ENCODE data around the gene ACSF3. TPM values are rescaled to one million over a fixed set of nuclear protein-coding genes. Genes with fewer than 3 reads are reported as not detected.
"Not testable (repeated sequence)": the region's sequence is repeated elsewhere in the genome, so short reads cannot be mapped to it uniquely, and the experiment has no call there.

ACSF3 gene
- total RNA-seq, 1 donor from 2014 or later: 41.6 TPM

DNA sequence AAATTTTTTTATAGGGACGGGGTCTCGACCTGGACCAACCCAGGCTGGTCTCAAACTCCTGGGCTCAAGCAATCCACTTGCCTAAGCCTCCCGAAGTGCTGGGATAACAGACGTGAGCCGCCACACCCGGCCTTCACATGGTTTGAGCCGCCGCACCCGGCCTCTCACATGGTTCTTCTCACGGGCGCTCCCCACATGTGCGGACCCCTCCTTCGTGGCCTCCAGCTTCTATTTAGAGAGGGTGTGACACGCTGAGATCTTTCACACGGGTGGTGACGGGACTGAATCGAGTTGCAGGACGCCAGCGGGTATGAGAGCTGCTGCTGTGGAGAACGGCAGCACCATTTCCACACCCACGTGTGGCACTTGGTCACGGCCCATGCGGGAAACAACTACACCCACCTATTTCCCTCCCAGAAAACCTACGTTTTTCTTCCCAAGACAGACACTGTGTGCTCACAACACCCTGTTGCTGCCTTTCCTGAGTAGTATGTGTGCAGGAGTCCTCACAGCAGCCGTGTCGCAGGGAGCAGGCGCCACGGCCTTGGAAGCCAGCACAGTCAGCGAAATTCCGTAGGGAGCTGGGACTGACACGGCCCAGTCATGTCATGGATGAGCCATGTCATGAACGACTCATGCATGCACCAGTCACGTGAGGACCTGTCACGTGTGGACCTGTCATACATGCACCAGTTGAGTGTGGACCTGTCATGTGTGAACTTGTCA, 20.1 kb upstream of the ACSF3 start:
- Mint-ChIP-seq H3K9me3 (peaks cover 11% of the 10 kb centered on the region), H3K4me1 (no peaks in the 10 kb centered on the region), H3K27me3 (no peaks in the 10 kb centered on the region), H3K36me3 (ENCODE audit: low read depth) (no peaks in the 10 kb centered on the region), H3K27ac (no peak overlapping the region), H3K4me3 (no peak overlapping the region)
- DNase-seq: no peak
- intact Hi-C loops (cut with micrococcal nuclease): no loop called here

DNA sequence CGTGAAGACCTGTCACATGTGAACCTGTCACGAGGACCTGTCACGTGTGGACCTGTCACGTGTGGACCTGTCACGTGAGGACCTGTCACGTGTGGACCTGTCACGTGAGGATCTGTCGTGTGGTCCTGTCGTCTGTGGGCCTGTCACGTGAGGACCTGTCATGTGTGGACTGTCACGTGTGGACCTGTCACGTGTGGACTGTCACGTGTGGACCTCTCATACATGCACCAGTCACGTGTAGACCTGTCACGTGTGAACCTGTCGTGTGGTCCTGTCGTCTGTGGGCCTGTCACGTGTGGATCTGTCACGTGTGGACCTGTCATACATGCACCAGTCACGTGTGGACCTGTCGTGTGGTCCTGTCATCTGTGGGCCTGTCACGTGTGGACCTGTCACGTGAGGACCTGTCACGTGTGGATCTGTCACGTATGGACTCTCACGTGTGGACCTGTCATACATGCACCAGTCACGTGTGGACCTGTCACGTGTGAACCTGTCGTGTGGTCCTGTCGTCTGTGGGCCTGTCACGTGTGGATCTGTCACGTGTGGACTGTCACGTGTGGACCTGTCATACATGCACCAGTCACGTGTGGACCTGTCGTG, 19.5 kb upstream of the ACSF3 start:
- H3K4me1 Mint-ChIP-seq; DNase-seq; intact Hi-C loops (cut with micrococcal nuclease); H3K36me3 Mint-ChIP-seq (ENCODE audit: low read depth); H3K27me3 Mint-ChIP-seq; H3K27ac Mint-ChIP-seq; H3K4me3 Mint-ChIP-seq: not testable (repeated sequence)
- H3K9me3 Mint-ChIP-seq: peaks cover 11% of the 10 kb centered on the region

DNA sequence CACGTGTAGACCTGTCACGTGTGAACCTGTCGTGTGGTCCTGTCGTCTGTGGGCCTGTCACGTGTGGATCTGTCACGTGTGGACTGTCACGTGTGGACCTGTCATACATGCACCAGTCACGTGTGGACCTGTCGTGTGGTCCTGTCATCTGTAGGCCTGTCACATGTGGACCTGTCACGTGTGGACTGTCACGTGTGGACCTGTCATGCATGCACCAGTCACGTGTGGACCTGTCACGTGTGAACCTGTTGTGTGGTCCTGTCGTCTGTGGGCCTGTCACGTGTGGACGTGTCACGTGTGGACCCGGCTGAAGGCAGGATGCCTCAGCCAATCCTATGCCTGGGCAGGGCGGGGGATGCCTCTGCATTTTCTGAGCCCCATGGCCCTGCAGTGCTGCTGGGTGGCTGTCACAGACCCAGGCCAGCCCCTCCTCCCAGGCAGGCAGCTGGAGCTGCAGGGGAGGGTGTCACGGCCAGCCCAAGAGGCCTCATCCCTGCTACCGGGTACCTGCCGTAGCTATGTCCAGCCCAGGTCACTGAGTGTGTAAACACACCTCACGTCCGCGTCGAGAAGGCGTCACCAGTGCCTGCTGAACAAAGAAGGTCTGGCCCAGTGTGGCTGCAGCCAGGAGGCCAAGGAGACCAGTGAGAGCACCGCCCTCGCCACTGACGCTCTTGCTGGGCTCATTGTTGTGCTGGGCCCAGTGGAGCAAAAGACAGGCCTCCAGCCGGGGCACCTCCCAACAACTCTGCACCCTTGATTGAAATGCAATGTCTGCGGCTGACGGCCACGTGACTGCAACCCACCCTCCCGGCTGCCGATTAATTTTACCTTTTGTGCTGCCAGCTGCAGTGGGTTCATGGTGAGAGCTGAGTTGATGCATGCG, 18.6 kb upstream of the ACSF3 start:
- no peaks in the 10 kb centered on the region for H3K27me3 Mint-ChIP-seq
- H3K4me3 Mint-ChIP-seq: no peak overlapping the region
- H3K27ac Mint-ChIP-seq: no peak overlapping the region
- H3K9me3 Mint-ChIP-seq: peaks cover 11% of the 10 kb centered on the region
- H3K4me1 Mint-ChIP-seq: no peaks in the 10 kb centered on the region
- intact Hi-C loops (cut with micrococcal nuclease): no loop called here
- no peak for DNase-seq
- H3K36me3 Mint-ChIP-seq (ENCODE audit: low read depth): no peaks in the 10 kb centered on the region

DNA sequence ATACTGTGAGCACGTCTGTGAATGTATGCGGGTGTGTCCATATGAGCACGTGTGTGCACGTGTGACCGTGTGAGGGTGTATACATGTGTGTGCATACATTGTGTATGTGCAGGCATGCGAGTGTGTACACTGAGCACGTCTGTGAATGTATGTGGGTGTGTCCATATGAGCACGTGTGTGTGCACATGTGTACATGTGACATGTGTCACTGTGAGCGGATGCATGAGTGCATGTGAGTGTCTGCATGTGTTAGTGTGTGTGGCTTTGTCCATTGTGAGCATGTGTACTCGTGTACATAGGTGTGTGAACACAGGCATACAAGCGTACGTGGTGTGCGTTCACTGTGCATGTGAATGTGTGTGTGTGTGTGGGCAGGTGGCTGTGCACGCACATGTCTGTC, 17.5 kb upstream of the ACSF3 start:
- H3K36me3 Mint-ChIP-seq (ENCODE audit: low read depth): no peaks in the 10 kb centered on the region
- DNase-seq: no peak
- intact Hi-C loops (cut with micrococcal nuclease): no loop called here
- no peaks in the 10 kb centered on the region for H3K4me1 Mint-ChIP-seq
- peaks cover 11% of the 10 kb centered on the region for H3K9me3 Mint-ChIP-seq
- no peak overlapping the region for H3K27ac Mint-ChIP-seq
- H3K27me3 Mint-ChIP-seq: no peaks in the 10 kb centered on the region
- no peak overlapping the region for H3K4me3 Mint-ChIP-seq

DNA sequence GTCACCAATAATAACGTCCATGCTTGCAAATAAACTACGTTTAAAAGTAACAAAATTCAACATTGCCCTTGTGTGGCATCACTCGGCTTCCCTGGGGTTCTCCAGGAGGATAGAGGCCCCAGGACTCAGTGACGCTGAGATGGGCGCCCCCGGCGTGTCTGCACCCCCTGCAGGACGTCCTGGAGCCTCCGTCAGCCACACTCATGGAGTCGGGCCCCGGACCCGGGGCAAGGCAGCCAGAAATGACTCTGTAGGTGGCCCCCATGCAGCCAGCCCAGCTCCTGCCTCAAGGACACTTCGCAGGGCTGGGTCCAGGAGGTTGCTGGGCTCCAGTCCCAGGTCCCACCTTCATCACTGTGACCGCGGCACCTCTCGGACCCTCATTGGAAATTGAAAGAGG, 16.6 kb upstream of the ACSF3 start:
- DNase-seq: no peak
- Mint-ChIP-seq H3K4me3 (no peak overlapping the region), H3K9me3 (peaks cover 11% of the 10 kb centered on the region), H3K27ac (no peak overlapping the region), H3K4me1 (no peaks in the 10 kb centered on the region), H3K27me3 (no peaks in the 10 kb centered on the region), H3K36me3 (ENCODE audit: low read depth) (no peaks in the 10 kb centered on the region)
- intact Hi-C loops (cut with micrococcal nuclease): no loop called here

DNA sequence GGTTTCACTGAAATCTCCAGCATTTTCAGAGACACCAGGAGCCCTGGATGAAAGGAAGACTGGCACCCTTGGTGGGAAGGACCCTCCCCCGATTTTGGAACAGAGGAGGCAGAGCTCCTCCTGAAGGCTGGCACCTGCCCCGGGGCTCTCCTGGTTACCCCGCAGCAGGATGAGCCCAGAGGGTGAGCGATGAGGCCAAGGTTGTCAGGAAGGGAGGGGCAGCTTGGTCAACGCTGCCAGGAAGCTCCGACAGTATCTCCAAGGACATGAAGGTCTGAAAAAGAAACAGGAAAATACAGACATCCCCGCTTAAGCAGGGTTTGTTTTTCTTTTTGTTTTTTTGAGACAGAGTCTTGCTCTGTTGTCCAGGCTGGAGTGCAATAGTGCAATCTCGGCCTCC, 15.5 kb upstream of the ACSF3 start:
- no peaks in the 10 kb centered on the region for H3K36me3 Mint-ChIP-seq (ENCODE audit: low read depth)
- intact Hi-C loops (cut with micrococcal nuclease): no loop called here
- H3K27ac Mint-ChIP-seq: no peak overlapping the region
- no peak for DNase-seq
- H3K9me3 Mint-ChIP-seq: peaks cover 11% of the 10 kb centered on the region
- no peak overlapping the region for H3K4me3 Mint-ChIP-seq
- no peaks in the 10 kb centered on the region for H3K4me1 Mint-ChIP-seq
- H3K27me3 Mint-ChIP-seq: no peaks in the 10 kb centered on the region

DNA sequence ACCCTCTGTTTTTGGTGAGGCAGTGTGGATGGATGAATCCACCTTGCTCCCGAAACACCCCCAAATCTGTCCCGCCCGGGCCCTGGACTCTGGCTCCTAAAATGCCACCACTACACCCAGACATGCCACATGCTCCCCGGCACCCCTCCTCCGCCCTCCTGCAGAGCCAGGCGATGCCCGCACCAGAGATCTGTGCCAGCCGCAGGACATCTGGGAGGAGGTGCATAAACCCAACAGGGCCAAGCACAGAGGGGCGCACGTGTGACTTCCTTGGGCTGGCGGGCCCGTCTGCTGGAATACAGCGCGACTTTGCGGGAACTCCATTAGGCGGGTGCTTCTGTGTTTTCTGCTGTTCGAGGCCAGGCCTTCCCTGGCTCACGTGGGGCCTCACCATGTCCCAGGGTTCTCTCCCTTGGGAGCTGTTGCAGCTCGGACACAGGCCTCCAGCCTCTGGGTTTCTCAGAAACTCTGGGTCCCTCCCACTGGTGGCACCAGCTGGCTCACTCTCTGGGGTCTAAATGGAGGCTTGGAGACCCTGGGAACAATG, 14.1 kb upstream of the ACSF3 start:
- H3K9me3 Mint-ChIP-seq: peaks cover 11% of the 10 kb centered on the region
- no peak for DNase-seq
- no peak overlapping the region for H3K27ac Mint-ChIP-seq
- no peaks in the 10 kb centered on the region for H3K27me3 Mint-ChIP-seq
- no peaks in the 10 kb centered on the region for H3K4me1 Mint-ChIP-seq
- H3K4me3 Mint-ChIP-seq: no peak overlapping the region
- no peaks in the 10 kb centered on the region for H3K36me3 Mint-ChIP-seq (ENCODE audit: low read depth)
- intact Hi-C loops (cut with micrococcal nuclease): no loop called here

DNA sequence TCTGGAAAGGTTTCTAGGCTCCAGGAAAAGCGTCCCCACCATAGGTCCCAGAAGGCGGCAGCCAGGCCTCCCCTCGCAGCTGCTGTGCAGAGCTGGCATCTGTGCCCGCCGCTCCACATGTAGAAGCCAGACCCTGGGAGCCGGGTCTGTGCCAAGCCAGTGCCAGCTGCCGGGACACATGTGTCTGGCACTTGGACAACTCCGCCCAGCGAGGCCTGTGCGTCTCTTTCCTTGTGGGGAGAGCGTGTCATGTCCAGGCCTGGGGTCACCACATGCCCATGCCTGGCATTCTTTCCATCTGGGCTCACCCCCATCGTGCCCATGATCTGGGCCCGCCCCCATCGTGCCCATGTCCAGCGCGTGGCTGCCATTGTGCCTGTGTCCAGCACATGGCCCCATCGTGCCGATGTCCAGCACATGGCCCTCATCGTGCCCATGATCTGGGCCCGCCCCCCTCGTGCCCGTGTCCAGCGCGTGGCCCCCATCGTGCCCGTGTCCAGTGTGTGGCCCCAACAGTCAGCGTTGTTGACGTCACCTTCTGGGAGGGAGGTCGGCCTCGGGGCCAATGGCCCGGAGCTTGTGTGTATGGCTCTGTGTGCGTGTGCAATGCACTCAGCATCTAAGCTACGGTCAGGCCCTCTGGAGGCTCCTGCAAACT, 13.3 kb upstream of the ACSF3 start:
- Mint-ChIP-seq H3K4me1 (no peaks in the 10 kb centered on the region), H3K4me3 (no peak overlapping the region), H3K27me3 (no peaks in the 10 kb centered on the region), H3K9me3 (peaks cover 11% of the 10 kb centered on the region), H3K36me3 (ENCODE audit: low read depth) (no peaks in the 10 kb centered on the region), H3K27ac (no peak overlapping the region)
- no peak for DNase-seq
- intact Hi-C loops (cut with micrococcal nuclease): no loop called here

DNA sequence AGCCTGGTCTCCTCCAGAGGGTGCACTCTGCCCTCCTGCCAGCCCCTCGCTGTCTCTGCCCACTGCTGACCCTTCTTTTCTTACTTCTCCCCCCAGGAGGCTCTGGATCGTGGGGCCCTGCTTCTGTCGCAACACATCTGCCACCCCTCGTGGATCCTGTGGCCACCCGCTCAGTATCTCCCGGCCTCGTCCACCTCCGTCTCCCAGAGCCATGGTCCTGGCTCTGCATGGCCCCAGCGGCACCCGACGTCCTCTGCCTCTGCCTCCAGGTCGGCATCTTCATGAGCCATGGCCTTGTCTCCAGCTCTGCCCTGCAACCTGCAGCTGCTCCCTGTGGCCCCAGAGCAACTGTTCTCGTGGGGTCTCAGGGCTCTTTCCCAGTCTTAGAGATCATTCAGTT, 12.1 kb upstream of the ACSF3 start:
- peaks cover under 1% of the 10 kb centered on the region for H3K9me3 Mint-ChIP-seq
- H3K27ac Mint-ChIP-seq: no peak overlapping the region
- no peak for DNase-seq
- no peaks in the 10 kb centered on the region for H3K4me1 Mint-ChIP-seq
- no peaks in the 10 kb centered on the region for H3K27me3 Mint-ChIP-seq
- intact Hi-C loops (cut with micrococcal nuclease): no loop called here
- H3K4me3 Mint-ChIP-seq: no peak overlapping the region
- no peaks in the 10 kb centered on the region for H3K36me3 Mint-ChIP-seq (ENCODE audit: low read depth)

DNA sequence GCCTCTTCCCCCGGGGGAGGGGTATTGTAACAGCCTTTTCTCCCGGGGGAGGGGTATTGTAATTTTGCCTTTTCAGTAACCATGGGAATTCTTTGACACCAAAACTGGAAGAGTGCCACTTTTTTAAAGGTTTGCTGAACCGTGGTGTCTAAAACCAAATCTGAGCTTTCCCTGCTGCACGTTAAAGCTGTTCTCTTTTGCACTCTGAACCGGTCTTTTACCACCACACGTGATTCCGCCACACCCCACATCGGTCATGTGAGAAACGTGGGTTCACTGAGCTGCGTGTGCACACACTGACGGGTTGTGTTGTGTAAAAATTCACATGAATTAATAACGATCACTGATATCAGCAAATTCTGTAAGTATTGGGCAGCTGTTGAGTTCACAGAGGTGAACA, 9.2 kb upstream of the ACSF3 start:
- intact Hi-C loops (cut with micrococcal nuclease): no loop called here
- Mint-ChIP-seq H3K27me3 (peaks cover 3% of the 10 kb centered on the region), H3K9me3 (no peaks in the 10 kb centered on the region), H3K4me3 (no peak overlapping the region), H3K36me3 (ENCODE audit: low read depth) (no peaks in the 10 kb centered on the region), H3K4me1 (no peaks in the 10 kb centered on the region), H3K27ac (no peak overlapping the region)
- DNase-seq: no peak

DNA sequence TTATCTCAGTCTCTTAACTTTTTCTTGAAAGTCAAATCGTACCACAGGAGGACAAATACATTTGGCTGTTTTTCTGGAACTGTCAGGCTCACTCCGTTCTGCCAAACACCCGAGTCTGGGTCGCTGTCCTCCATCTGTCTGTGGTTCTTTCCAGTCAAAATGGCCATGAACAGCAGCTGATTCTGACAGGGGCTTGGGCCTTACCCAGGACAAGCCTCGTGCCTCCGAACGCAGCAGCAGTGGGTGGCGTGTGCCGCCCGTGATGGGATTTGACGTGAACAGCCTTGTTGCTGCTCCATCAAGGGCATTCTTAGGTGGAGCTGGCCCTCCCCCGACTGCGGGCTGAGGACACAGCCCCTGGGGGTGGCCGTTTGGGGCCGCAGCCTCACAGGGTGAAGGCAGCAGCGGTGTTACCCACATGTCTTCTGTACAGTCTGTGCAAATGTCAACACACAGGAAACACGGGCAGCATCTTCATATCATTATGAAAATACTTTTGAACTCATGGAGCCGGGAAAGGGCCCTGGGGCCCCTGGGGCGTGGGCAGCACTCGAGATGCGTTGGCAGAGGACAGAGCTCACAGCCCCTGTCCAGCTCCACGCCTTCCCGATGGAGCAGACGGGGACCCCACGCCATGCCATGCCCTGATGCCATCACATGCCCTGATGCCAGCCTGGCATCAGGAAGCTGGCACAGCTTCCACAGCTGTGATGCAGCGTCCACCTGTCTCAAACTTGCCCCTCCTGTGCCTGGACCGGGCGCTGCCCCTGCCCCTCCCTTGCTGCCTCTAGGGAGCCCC, 8.6 kb upstream of the ACSF3 start:
- no peak overlapping the region for H3K27ac Mint-ChIP-seq
- peaks cover 3% of the 10 kb centered on the region for H3K27me3 Mint-ChIP-seq
- H3K4me3 Mint-ChIP-seq: no peak overlapping the region
- H3K4me1 Mint-ChIP-seq: no peaks in the 10 kb centered on the region
- no peak for DNase-seq
- H3K36me3 Mint-ChIP-seq (ENCODE audit: low read depth): no peaks in the 10 kb centered on the region
- intact Hi-C loops (cut with micrococcal nuclease): no loop called here
- H3K9me3 Mint-ChIP-seq: no peaks in the 10 kb centered on the region

DNA sequence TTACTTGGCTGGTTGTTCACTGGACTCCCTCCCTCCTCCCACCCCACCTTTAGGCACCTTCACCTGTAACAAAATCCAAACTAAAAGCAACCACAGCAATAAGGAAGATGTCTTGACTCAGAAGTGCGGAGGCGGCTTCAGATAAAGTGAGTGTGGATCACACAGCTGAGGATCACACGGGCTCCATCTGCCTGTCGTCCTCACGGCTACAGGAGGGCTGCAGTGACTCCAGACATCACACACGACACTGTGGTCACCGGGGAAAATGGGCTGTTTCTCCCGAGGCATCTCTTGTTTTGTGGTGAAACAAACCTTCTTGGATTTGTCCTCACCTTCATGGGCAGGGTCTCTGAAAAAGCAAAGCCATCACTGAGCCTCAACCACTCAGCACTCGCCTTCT, 7.9 kb upstream of the ACSF3 start:
- Mint-ChIP-seq H3K36me3 (ENCODE audit: low read depth) (no peaks in the 10 kb centered on the region), H3K4me3 (no peak overlapping the region), H3K4me1 (no peaks in the 10 kb centered on the region), H3K9me3 (no peaks in the 10 kb centered on the region), H3K27me3 (peaks cover 5% of the 10 kb centered on the region), H3K27ac (no peak overlapping the region)
- intact Hi-C loops (cut with micrococcal nuclease): no loop called here
- DNase-seq: no peak

DNA sequence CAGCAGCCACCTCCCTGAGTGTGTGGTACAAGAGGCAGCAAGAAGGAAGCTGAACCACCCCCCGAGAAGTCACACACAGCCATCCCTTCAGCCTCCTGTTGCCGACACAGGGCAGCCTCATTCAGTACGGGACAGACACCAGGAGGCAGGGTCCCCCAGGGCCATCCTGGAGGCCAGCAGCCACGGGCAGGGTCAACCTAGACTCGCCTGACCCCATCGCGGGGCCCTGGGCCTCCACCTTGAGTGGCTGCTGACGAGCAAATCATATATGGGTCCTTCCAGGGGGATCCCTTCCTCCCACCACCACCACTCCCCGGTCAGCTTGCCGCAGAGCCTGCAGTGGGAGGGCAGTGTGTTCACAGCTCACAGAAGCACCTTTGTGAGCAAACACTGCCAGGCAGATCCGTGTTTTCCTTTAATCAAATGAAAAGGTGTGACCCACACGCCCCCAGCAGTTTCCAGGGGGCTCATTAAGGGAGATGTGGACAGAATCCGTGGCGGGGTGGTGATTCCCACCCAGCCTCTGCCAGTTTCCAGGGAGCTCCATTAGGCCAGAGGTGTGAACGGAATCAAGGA, 5.6 kb upstream of the ACSF3 start:
- intact Hi-C loops (cut with micrococcal nuclease): no loop called here
- no peak overlapping the region for H3K27ac Mint-ChIP-seq

More for the DNA sequence above, 5.6 kb upstream of the ACSF3 start:
- H3K4me1 Mint-ChIP-seq: peaks cover 2% of the 10 kb centered on the region
- peaks cover 19% of the 10 kb centered on the region for H3K27me3 Mint-ChIP-seq
- no peak overlapping the region for H3K4me3 Mint-ChIP-seq
- DNase-seq: no peak
- no peaks in the 10 kb centered on the region for H3K36me3 Mint-ChIP-seq (ENCODE audit: low read depth)
- H3K9me3 Mint-ChIP-seq: no peaks in the 10 kb centered on the region
